ENCODE data around the gene FGF3.

FGF3 gene

DNA sequence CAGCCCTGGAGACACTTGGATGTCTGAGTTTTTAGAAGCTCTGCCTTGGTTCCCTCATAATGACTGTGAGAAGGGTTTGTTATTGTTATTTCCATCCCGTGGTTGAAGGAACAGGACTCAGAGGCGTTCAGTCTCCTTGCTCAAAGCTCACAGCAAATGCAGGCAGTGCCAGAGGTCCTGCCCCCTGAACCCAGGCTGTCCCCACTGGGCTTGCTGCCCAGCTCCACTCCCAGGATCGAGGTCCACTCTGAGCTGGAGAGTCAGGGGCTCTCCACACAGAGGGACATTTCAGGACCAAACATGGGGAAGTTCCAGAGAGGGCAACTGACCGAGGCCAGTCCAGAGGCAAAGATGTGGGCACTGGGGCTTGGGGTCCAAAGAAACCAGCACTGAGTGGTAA, 58.9 kb downstream of the FGF3 start:
- DNase-seq, result no peak
